ENCODE data around the gene LEO1. TPM values are rescaled to one million over a fixed set of nuclear protein-coding genes. Genes with fewer than 3 reads are reported as not detected.
A peak's percentile ranks its signal among the peaks of the same experiment; 100 is the strongest.

The LEO1 gene
- 10 to 100 TPM; 23.9 to 53.6 (median 27.3) TPM for total RNA-seq

- Histone ChIP-seq H3K9me3 (peaks cover 0 to 9% (median 0%) of the 10 kb centered on the region in 4 donors), H3K27ac (peak within 1 kb of the TSS; percentile 80 to 92 (median 90))
- TF ChIP-seq, protein P1, sequence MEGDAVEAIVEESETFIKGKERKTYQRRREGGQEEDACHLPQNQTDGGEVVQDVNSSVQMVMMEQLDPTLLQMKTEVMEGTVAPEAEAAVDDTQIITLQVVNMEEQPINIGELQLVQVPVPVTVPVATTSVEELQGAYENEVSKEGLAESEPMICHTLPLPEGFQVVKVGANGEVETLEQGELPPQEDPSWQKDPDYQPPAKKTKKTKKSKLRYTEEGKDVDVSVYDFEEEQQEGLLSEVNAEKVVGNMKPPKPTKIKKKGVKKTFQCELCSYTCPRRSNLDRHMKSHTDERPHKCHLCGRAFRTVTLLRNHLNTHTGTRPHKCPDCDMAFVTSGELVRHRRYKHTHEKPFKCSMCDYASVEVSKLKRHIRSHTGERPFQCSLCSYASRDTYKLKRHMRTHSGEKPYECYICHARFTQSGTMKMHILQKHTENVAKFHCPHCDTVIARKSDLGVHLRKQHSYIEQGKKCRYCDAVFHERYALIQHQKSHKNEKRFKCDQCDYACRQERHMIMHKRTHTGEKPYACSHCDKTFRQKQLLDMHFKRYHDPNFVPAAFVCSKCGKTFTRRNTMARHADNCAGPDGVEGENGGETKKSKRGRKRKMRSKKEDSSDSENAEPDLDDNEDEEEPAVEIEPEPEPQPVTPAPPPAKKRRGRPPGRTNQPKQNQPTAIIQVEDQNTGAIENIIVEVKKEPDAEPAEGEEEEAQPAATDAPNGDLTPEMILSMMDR (IDR thresholded peaks at IDR 0.05) = peak in 5 of 6 experiments; percentile 10 to 53 (median 51)
- peak; percentile 40 to 55 for TF ChIP-seq POLR2A (IDR thresholded peaks at IDR 0.05)
These were observed at the start of gene LEO1 for GRCh38 chr15:51971375-51972133. LEO1 (minus strand) TSS chr15:51971778; CDS start chr15:51971745, 33 bp downstream.

DNA sequence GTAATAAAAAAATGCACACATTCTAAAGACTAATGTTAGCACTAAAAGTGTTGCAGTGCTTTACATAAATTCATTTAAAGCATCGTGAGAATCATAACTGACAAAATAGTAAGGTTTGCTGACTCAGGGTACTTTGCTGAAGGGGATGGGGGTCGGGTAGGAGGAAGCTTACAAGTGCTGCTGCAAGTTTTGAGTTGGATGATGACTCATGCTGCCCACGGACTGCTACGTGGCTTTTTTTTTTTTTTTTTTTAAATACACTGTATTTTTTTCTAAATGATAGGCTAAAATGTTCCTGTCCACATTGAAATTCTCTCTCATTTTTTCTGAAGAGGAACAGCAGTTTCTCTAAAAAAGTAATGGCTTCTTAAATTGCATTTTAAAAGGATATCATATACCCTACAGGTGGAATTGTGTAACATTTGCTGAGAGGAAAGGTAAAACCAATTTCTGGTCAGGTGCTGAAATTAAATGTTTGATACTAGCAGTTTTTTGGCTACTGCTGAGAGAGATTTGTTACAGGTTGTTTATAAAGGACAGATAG, 49.6 kb upstream of the LEO1 start:
- no peak for TF ChIP-seq POLR2A (IDR thresholded peaks at IDR 0.05)
- TF ChIP-seq, protein P1 (IDR thresholded peaks at IDR 0.05) = peak in 3 of 6 experiments; percentile 24 to 41 (median 34)
- Histone ChIP-seq H3K4me1 (peaks cover 0 to 9% (median 2%) of the 10 kb centered on the region in 4 donors), H3K27ac (peak overlapping the region; percentile 90 to 98 (median 92)), H3K27me3 (no peaks in the 10 kb centered on the region), H3K9me3 (no peaks in the 10 kb centered on the region), H3K4me3 (peak overlapping the region in 2 of 4 donors; percentile 54 to 86), H3K36me3 (no peaks in the 10 kb centered on the region)
- DNase-seq = peak in 2 of 3 donors; percentile 54 to 72

More at GRCh38 chr15:51971375-51972133, at the start of gene LEO1:
- H3K4me3 ChIP-seq = peak within 1 kb of the TSS; percentile 65 to 94 (median 72)
- H3K36me3 ChIP-seq = no peaks in the 10 kb centered on the region
- DNase-seq = peak; percentile 86 to 97 (median 93)
- H3K27me3 ChIP-seq = no peaks in the 10 kb centered on the region
- H3K4me1 ChIP-seq = peaks cover 0 to 16% (median 8%) of the 10 kb centered on the region in 4 donors

DNA sequence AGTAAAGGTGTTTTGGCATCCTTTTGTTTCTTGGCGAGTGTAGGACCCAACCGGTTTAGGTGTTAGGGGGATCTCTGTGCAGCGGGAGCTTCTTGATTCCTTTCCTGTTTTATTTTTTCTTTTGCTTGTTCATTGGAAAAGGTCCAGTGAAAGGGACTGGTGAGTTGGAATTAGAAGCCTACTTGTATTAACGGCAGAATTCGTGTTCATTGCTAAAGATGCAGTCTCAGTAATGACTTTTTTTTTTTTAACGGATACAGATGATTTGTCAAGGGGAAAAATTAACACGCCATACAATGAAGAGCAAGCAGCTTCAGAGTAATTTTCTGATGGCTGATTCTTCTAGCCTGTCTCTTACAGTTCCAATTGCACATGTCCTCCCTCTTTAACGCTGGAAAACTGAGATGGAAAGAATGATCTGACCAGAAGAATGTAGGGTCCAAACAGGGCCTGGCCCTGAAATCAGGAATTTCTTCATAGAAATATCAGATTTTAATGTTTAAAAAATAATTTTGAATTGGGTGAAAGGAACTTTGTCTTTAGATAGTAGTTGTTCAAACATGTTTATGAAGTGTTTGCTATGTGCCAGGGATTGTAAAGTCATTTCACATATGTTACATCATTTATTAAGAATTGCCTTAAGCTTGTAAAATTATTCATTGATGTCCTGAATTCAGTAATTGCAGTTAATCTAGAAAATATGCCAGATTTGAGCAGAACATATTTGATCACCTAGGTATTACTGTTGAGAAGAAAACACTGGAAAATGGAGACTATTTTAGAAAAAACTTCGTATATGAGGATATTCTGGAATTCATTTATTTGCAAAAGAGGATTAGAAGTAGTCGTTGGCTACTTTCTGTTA, 48.9 kb upstream of the LEO1 start:
- Histone ChIP-seq H3K27ac (peak overlapping the region; percentile 90 to 98 (median 92)), H3K27me3 (no peaks in the 10 kb centered on the region), H3K4me3 (peak overlapping the region; percentile 54 to 86 (median 77)), H3K4me1 (peaks cover 0 to 9% (median 2%) of the 10 kb centered on the region in 4 donors), H3K9me3 (no peaks in the 10 kb centered on the region), H3K36me3 (no peaks in the 10 kb centered on the region)
- TF ChIP-seq POLR2A (IDR thresholded peaks at IDR 0.05) = no peak
- TF ChIP-seq, protein P1 (IDR thresholded peaks at IDR 0.05) = no peak
- DNase-seq = no peak

DNA sequence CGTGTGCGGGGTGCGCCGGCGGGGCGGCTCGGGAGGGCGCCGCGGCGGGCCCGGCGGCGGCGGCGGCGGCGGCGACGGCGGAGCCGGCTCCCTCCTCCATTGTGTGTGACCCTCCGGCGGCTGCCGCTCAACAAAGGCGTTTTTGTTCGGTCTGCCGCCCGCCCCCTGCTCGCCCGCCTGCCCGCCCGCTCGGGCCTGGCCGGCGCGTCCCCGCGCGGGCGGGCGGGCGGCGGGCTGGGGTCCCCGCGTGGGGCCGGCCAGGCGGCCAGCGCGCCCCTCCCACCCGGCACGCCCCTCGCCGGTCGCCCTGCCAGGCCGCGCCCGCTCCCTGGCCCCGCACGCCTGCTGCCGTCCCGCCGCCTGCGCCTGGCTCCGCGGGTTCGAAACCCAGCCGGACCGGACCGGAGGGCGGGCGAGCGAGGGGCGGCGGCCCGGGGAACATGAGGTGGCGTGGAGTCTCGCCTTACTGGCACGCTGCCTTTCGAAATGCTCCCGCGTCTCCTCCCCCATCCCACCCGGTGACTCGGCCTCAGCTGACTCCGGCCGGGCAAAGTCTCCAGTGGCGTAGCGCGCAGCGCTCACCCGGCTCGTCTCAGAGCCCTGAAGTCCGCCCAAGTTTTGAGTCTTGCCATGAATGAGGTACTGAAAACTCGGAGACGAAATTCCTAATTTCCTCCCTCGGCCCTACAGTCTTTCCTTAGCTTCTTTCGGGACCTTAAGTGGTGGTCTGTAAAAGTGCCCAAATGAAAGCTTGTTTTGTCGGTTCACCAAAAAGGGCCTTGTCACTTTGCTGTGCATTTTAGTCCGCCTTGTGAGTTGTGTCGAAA, 48.0 kb upstream of the LEO1 start:
- TF ChIP-seq POLR2A (IDR thresholded peaks at IDR 0.05) = peak; percentile 93 to 96
- TF ChIP-seq, protein P1 (IDR thresholded peaks at IDR 0.05) = peak in 1 of 6 experiments; percentile 23
- Histone ChIP-seq H3K27ac (peak overlapping the region; percentile 90 to 98 (median 92)), H3K4me3 (peak overlapping the region; percentile 54 to 86 (median 77)), H3K27me3 (no peaks in the 10 kb centered on the region), H3K4me1 (peaks cover 0 to 9% (median 2%) of the 10 kb centered on the region in 4 donors), H3K9me3 (no peaks in the 10 kb centered on the region), H3K36me3 (no peaks in the 10 kb centered on the region)
- DNase-seq = peak; percentile 65 to 94 (median 93)
